CD4-positive, alpha-beta T cell (primary cell): ENCODE results near the gene LDLRAD4. TPM values are rescaled to one million over a fixed set of nuclear protein-coding genes. Genes with fewer than 3 reads are reported as not detected.

Source experiments
- ATAC-seq: fragments of 200-7000 bp; cut with Tn5 transposase; one replicate; pipeline ENCODE4 v1.10.0; 2022; ENCODE audit warnings: mild to moderate bottlenecking; ENCODE audit not compliant: poor library complexity
- CTCF ChIA-PET: fragments of 350-600 bp; sonication (Branson Sonifier 250); formaldehyde crosslinking; loops from one replicate; lab custom pipeline; 2021; ENCODE audit warnings: antibody characterized with exemption, inconsistent platforms; lab: Charles Lee
- POLR2A ChIA-PET: fragments of 350-600 bp; sonication (Branson Sonifier 250); formaldehyde crosslinking; loops from one replicate; lab custom pipeline; 2021; ENCODE audit warnings: antibody characterized with exemption, inconsistent platforms; lab: Charles Lee
- DNase-seq, 14 experiments: peaks; one replicate each; pipeline ENCODE4 v3.0.0-alpha.2; 2013 to 2020; ENCODE audit warnings: mixed read lengths in 2 of 14
- H3K27ac ChIP-seq, 2 donors: one replicate each; pipeline versions ENCODE4 v1.5.1 to v1.7.0; 2013; ENCODE audit warnings: low read length in 2 of 2, low read depth in 1 of 2, mild to moderate bottlenecking in 1 of 2
- H3K27me3 ChIP-seq, 2 experiments: 1 replicate in 1 of 2; 2 replicates in 1 of 2; pipeline versions ENCODE4 v1.6.1 to v1.7.0; 2013; ENCODE audit warnings: low read length in 2 of 2, control low read depth in 1 of 2, mild to moderate bottlenecking in 1 of 2, moderate library complexity in 1 of 2; ENCODE audit not compliant: insufficient read depth in 2 of 2, control insufficient read depth in 1 of 2
- H3K36me3 ChIP-seq: one replicate; pipeline ENCODE4 v1.6.1; 2013; ENCODE audit warnings: low read length, control low read depth; ENCODE audit not compliant: insufficient read depth
- H3K4me1 ChIP-seq: one replicate; pipeline ENCODE4 v1.6.1; 2013; ENCODE audit warnings: low read length, control low read depth; ENCODE audit not compliant: insufficient read depth
- H3K4me3 ChIP-seq: one replicate; pipeline ENCODE4 v1.5.1; 2013; ENCODE audit warnings: mild to moderate bottlenecking, low read length, moderate library complexity
- H3K9me3 ChIP-seq, 2 experiments: 1 replicate in 1 of 2; 2 replicates in 1 of 2; pipeline versions ENCODE4 v1.6.1 to v1.7.0; 2013; ENCODE audit warnings: low read length in 2 of 2, mild to moderate bottlenecking in 2 of 2, control low read depth in 1 of 2, moderate library complexity in 1 of 2; ENCODE audit not compliant: control insufficient read depth in 1 of 2, insufficient read depth in 1 of 2
- H3K27ac Mint-ChIP-seq: one replicate; pipeline ENCODE4 v1.8.0; 2020; ENCODE audit warnings: mixed read lengths
- H3K27me3 Mint-ChIP-seq: one replicate; pipeline ENCODE4 v1.8.0; 2021; ENCODE audit warnings: mixed read lengths
- H3K36me3 Mint-ChIP-seq: one replicate; pipeline ENCODE4 v1.8.0; 2021; ENCODE audit warnings: low read depth, mixed read lengths
- H3K4me1 Mint-ChIP-seq: one replicate; pipeline ENCODE4 v1.8.0; 2021; ENCODE audit warnings: low read depth, mixed read lengths
- H3K4me3 Mint-ChIP-seq: one replicate; pipeline ENCODE4 v1.8.0; 2020; ENCODE audit warnings: mild to moderate bottlenecking, mixed read lengths
- H3K9me3 Mint-ChIP-seq: one replicate; pipeline ENCODE4 v1.8.0; 2020; ENCODE audit warnings: mixed read lengths
- intact Hi-C, 2 experiments: fragments of 100-400 bp; cut with DNase I in 1 of 2; cut with micrococcal nuclease in 1 of 2; formaldehyde crosslinking; loops; one replicate each; pipeline versions ENCODE4 v1.15.1 to v1.9.0; 2023 to 2025; cut with DNase I, micrococcal nuclease
- total RNA-seq, 174 experiments: library from RNA in 2 of 174; stranded (reverse) in 2 of 174; gene quantifications; one replicate each; pipeline ENCODE4 v1.2.3 and lab custom pipeline; 2021 to 2026
- TF ChIP-seq, protein P1 (sequence below): fragments of 200-600 bp; IDR thresholded peaks from one replicate; pipeline ENCODE4 v1.8.0; 2022; ENCODE audit warnings: antibody characterized with exemption, mild to moderate bottlenecking

LDLRAD4 gene
- total RNA-seq, 2 experiments from 2014 or later = 51.9 to 52.7 TPM

DNA sequence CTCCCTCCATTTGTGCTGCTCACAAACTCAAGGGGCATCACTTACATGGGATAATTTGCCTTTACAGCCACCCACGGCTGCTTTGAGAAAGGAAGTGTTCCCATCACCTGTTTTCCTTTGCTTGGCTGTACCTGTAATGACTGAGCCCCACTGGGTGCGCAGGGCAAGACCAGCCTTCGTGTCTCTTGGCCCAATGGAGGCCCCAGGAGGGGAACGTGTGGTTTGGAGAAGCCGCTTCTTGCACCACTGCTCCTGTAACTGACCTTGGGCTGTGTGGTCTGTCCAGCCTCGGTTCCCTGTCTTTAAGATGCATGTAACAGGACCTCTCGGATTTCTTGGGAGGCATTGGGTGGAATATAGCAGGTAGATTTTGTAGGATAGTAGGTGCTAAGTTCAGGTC is 41.1 kb downstream of the LDLRAD4 start:
- H3K27me3 ChIP-seq = no peaks in the 10 kb centered on the region
- intact Hi-C loops = no loop called here
- no peaks in the 10 kb centered on the region for H3K36me3 ChIP-seq
- TF ChIP-seq, protein P1, sequence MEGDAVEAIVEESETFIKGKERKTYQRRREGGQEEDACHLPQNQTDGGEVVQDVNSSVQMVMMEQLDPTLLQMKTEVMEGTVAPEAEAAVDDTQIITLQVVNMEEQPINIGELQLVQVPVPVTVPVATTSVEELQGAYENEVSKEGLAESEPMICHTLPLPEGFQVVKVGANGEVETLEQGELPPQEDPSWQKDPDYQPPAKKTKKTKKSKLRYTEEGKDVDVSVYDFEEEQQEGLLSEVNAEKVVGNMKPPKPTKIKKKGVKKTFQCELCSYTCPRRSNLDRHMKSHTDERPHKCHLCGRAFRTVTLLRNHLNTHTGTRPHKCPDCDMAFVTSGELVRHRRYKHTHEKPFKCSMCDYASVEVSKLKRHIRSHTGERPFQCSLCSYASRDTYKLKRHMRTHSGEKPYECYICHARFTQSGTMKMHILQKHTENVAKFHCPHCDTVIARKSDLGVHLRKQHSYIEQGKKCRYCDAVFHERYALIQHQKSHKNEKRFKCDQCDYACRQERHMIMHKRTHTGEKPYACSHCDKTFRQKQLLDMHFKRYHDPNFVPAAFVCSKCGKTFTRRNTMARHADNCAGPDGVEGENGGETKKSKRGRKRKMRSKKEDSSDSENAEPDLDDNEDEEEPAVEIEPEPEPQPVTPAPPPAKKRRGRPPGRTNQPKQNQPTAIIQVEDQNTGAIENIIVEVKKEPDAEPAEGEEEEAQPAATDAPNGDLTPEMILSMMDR = no peak
- ChIA-PET POLR2A (no interaction called here), CTCF (no interaction called here)
- peak overlapping the region; percentile 21 for H3K27ac Mint-ChIP-seq
- H3K4me3 ChIP-seq = no peak overlapping the region
- peaks cover 28% of the 10 kb centered on the region for H3K4me1 Mint-ChIP-seq
- H3K36me3 Mint-ChIP-seq = no peaks in the 10 kb centered on the region
- H3K27ac ChIP-seq = no peak overlapping the region
- no peaks in the 10 kb centered on the region for H3K9me3 Mint-ChIP-seq
- H3K9me3 ChIP-seq = peaks cover 0 to 7% of the 10 kb centered on the region in 2 experiments
- DNase-seq (peak in 1 of 14 experiments; percentile 23), ATAC-seq (no peak)
- no peak overlapping the region for H3K4me3 Mint-ChIP-seq
- H3K27me3 Mint-ChIP-seq = no peaks in the 10 kb centered on the region
- peaks cover 27% of the 10 kb centered on the region for H3K4me1 ChIP-seq

DNA sequence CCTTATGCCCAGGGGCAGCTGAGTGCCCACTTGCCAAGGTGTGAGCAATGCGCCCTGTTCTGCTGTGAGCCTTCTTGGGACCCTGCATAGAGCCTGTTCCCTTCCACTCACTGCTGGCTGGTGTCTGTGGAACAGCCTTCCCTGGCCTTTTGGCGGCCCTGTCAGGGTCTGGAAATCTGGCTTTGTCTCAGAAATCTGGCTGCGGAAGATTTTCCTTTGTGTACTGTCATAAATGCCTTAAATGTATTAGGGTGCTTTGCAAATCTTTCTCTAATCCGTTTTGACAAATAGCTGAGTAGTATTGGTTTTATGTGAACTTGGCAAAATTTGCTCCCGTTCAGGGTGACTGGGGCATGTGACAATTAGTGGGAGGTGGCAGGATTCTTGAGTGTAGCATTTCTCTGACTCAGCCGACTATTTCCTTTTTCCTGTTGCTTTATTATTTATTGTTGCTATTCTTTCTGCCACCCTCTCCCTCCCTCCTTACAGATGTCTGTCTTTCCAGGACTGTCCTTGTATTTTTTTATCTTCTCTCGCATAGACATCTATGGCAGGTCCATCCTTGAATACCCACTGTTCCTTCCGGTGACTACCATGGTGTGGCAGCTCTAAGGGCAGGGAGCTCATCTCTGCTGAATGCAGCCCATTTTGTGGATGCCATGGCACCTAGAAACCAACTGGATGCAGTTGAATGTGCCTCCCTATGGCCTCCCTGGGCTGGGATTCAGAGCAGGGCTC is 41.8 kb downstream of the LDLRAD4 start:
- H3K27ac Mint-ChIP-seq = peak overlapping the region; percentile 21

DNA sequence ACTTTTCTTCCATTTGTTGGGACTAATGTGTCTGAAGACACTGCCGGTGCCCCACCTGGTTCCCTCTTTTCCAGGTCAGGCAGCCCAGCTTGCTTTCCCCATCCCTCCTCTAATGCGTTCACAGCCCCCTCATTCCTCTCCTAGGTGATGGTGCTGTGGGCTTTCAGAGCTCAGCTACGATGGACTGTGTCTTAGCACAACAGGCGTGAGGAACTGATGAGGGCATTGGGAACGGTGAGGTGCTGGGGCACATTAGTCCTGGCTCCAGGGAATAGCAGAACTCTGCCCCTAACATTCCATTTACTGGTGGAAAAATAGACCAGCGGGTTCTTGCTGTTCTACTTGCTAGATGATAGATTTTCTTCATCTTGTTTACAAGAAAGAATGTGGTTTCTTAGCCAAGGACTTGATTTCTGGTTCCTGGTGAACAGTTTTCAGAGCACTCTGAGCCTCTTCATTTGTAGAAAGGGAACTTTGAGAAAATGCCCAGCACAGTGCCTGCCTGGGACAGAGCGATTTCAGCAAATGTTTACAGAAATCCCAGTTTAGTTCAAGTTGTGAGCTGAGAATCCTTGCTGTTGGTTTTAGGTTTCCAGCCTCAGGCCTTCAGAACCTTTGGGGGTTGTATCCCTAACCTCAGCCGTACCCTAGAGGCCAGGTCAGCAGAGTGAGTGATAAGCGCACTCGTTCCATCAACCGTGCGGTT is 42.5 kb downstream of the LDLRAD4 start:
- Mint-ChIP-seq H3K27ac (peak overlapping the region; percentile 21), H3K4me1 (peaks cover 41% of the 10 kb centered on the region), H3K36me3 (no peaks in the 10 kb centered on the region), H3K27me3 (no peaks in the 10 kb centered on the region), H3K4me3 (peak overlapping the region; percentile 70), H3K9me3 (no peaks in the 10 kb centered on the region)
- Histone ChIP-seq H3K27me3 (no peaks in the 10 kb centered on the region), H3K27ac (no peak overlapping the region), H3K4me3 (no peak overlapping the region), H3K9me3 (peaks cover 0 to 7% of the 10 kb centered on the region in 2 experiments), H3K36me3 (no peaks in the 10 kb centered on the region), H3K4me1 (peaks cover 40% of the 10 kb centered on the region)
- POLR2A ChIA-PET = no interaction called here
- DNase-seq (peak in 1 of 14 experiments; percentile 29), ATAC-seq (no peak)
- TF ChIP-seq, protein P1 = no peak
- intact Hi-C loops = no loop called here
- CTCF ChIA-PET = interaction anchor here (1.3 to 1.7 kb wide), 2 partner anchors 12 to 45 kb away, joined by 3 to 5 read pairs; no protein-coding TSS in a partner anchor

More for the DNA sequence above, 41.8 kb downstream of the LDLRAD4 start:
- intact Hi-C loops = no loop called here
- no peaks in the 10 kb centered on the region for H3K36me3 ChIP-seq
- H3K4me1 ChIP-seq = peaks cover 32% of the 10 kb centered on the region
- peaks cover 0 to 7% of the 10 kb centered on the region in 2 experiments for H3K9me3 ChIP-seq
- H3K27ac ChIP-seq = no peak overlapping the region
- TF ChIP-seq, protein P1 = no peak
- Mint-ChIP-seq H3K4me3 (no peak overlapping the region), H3K27me3 (no peaks in the 10 kb centered on the region), H3K36me3 (no peaks in the 10 kb centered on the region), H3K4me1 (peaks cover 34% of the 10 kb centered on the region), H3K9me3 (no peaks in the 10 kb centered on the region)
- ATAC-seq (peak; percentile 55), DNase-seq (peak in 5 of 14 experiments; percentile 19 to 47 (median 37))
- no peaks in the 10 kb centered on the region for H3K27me3 ChIP-seq
- CTCF ChIA-PET = interaction anchor here (1.3 to 1.7 kb wide), 2 partner anchors 12 to 44 kb away, joined by 3 to 5 read pairs; no protein-coding TSS in a partner anchor
- POLR2A ChIA-PET = no interaction called here
- no peak overlapping the region for H3K4me3 ChIP-seq
